NB4 (cell line): ENCODE measurements around the gene HEXIM1.

Experiments used
- TF ChIP-seq, protein P1 (sequence below): IDR thresholded peaks from one replicate; pipeline ENCODE4 v1.5.1; 2012; ENCODE audit warnings: low read depth, low read length
- TF ChIP-seq, protein P2 (sequence below): IDR thresholded peaks from 2 replicates; pipeline ENCODE4 v1.6.1; 2011; ENCODE audit warnings: low read depth, low read length

DNA sequence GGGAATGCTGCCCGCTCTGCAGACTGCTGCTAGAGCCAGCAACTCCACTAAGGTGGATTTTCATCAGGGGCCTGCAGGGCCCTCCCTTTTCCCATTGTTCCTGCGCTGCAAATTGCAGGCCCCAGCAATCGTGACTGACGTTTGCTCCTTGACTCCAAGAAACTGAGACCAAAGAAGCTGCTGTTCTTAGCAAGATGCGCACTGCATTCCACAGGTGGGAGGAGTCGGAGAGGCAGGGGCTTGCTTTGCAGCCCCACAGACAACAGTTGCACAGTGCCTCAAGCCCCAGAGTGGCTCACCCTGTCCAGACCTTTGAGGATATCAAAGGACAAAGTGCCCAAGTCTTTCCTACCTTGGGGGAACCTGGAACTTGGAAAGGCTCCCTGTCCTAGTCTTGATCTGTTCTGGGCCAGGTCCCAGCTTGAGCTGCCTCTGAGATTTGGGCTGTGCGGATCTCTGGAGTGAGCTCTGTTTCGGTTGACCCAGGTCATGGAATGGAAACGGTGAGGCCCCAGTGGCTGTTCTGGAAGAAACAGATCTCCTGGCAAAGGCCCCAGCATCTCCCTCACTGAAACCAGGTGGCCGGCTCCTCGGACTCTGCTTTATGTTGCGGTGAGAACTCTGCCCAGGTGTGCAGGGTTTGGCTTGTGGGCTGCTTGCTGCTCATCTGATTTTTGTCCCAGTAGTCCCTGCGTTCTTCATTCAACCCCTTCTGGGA lies 40.8 kb upstream of the HEXIM1 start:
- TF ChIP-seq, protein P1, sequence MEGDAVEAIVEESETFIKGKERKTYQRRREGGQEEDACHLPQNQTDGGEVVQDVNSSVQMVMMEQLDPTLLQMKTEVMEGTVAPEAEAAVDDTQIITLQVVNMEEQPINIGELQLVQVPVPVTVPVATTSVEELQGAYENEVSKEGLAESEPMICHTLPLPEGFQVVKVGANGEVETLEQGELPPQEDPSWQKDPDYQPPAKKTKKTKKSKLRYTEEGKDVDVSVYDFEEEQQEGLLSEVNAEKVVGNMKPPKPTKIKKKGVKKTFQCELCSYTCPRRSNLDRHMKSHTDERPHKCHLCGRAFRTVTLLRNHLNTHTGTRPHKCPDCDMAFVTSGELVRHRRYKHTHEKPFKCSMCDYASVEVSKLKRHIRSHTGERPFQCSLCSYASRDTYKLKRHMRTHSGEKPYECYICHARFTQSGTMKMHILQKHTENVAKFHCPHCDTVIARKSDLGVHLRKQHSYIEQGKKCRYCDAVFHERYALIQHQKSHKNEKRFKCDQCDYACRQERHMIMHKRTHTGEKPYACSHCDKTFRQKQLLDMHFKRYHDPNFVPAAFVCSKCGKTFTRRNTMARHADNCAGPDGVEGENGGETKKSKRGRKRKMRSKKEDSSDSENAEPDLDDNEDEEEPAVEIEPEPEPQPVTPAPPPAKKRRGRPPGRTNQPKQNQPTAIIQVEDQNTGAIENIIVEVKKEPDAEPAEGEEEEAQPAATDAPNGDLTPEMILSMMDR: no peak
- TF ChIP-seq, protein P2, sequence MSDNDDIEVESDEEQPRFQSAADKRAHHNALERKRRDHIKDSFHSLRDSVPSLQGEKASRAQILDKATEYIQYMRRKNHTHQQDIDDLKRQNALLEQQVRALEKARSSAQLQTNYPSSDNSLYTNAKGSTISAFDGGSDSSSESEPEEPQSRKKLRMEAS: no peak
